OCI-LY3 (cell line): ENCODE results near the gene DAGLA.

Experiments used
- H2AFZ ChIP-seq: fragments of 200-600, 300-600 bp; shearing (Covaris generic); 2 replicates; pipeline ENCODE4 v1.6.0; 2014; ENCODE audit warnings: antibody characterized with exemption, low read depth, low read length
- H3K27ac ChIP-seq: fragments of 200-600, 300-600 bp; sonication (generic); 2 replicates; pipeline ENCODE4 v1.5.1; 2014; ENCODE audit warnings: mild to moderate bottlenecking, low read length, moderate library complexity, mixed read lengths
- H3K27me3 ChIP-seq: fragments of 200-600, 300-600 bp; sonication (generic); 2 replicates; pipeline ENCODE4 v1.6.1; 2014; ENCODE audit warnings: low read depth, low read length, mixed read lengths
- H3K36me3 ChIP-seq: fragments of 200-600, 300-600 bp; sonication (generic); replicated peaks from 2 replicates; pipeline ENCODE3; 2014; ENCODE audit warnings: low read depth, low read length, mixed read lengths
- H3K4me1 ChIP-seq: fragments of 300-600, 200-600 bp; sonication (generic); 2 replicates; pipeline ENCODE4 v1.6.1; 2014; ENCODE audit warnings: low read length, mixed read lengths
- H3K4me2 ChIP-seq: fragments of 200-600, 300-600 bp; sonication (generic); 2 replicates; pipeline ENCODE4 v1.6.1; 2014; ENCODE audit warnings: low read length, mixed read lengths
- H3K4me3 ChIP-seq: fragments of 300-600, 200-600 bp; sonication (generic); 2 replicates; pipeline ENCODE4 v1.5.1; 2014; ENCODE audit warnings: antibody characterized with exemption, mild to moderate bottlenecking, low read length, moderate library complexity
- H3K79me2 ChIP-seq: fragments of 300-600, 200-600 bp; shearing (Covaris generic); 2 replicates; pipeline ENCODE4 v1.6.1; 2014; ENCODE audit warnings: mild to moderate bottlenecking, low read length, mixed read lengths
- H3K9ac ChIP-seq: fragments of 300-600, 200-600 bp; shearing (Covaris generic); 2 replicates; pipeline ENCODE4 v1.6.0; 2014; ENCODE audit warnings: mild to moderate bottlenecking, low read length, moderate library complexity
- H3K9me3 ChIP-seq: fragments of 200-600, 300-600 bp; shearing (Covaris generic); 2 replicates; pipeline ENCODE4 v1.6.1; 2014; ENCODE audit warnings: low read length, mixed read lengths; ENCODE audit not compliant: insufficient read depth
- H4K20me1 ChIP-seq: fragments of 200-600, 300-600 bp; sonication (generic); 2 replicates; pipeline ENCODE4 v1.6.1; 2016; ENCODE audit warnings: low read length, mixed read lengths; ENCODE audit not compliant: insufficient read depth
- CTCF ChIP-seq: fragments of 200-600, 300-600 bp; sonication (generic); IDR thresholded peaks from 2 replicates; pipeline ENCODE4 v1.5.1; 2014; ENCODE audit warnings: antibody characterized with exemption, low read length, low read depth
- EZH2phosphoT487 ChIP-seq: fragments of 200-600 bp; shearing (Covaris generic); IDR thresholded peaks from 2 replicates; pipeline ENCODE4 v1.6.1; 2018; ENCODE audit warnings: antibody characterized with exemption, mixed run types, low read depth

DAGLA gene

GRCh38 chr11:61754534-61755482 lies 74.6 kb downstream of the DAGLA start:
- H3K36me3 ChIP-seq: no peaks in the 10 kb centered on the region
- no peak for TF ChIP-seq CTCF
- TF ChIP-seq EZH2phosphoT487: no peak
- H3K4me2 ChIP-seq: no peak overlapping the region
- no peaks in the 10 kb centered on the region for H3K4me1 ChIP-seq
- no peaks in the 10 kb centered on the region for H3K79me2 ChIP-seq
- no peak overlapping the region for H2AFZ ChIP-seq
- H3K27me3 ChIP-seq: no peaks in the 10 kb centered on the region; the same call in 1 of the 2 replicates
- no peak overlapping the region for H3K27ac ChIP-seq
- no peak overlapping the region for H3K4me3 ChIP-seq
- H4K20me1 ChIP-seq: no peaks in the 10 kb centered on the region
- H3K9me3 ChIP-seq: no peaks in the 10 kb centered on the region
- H3K9ac ChIP-seq: no peak overlapping the region

- Histone ChIP-seq H3K4me3 (no peak overlapping the region), H3K79me2 (no peaks in the 10 kb centered on the region)
Measured at GRCh38 chr11:61756147-61756451, 75.9 kb downstream of the DAGLA start.

GRCh38 chr11:61756452-61757212 lies 76.4 kb downstream of the DAGLA start:
- no peaks in the 10 kb centered on the region for H4K20me1 ChIP-seq
- H3K27me3 ChIP-seq: no peaks in the 10 kb centered on the region
- H3K4me3 ChIP-seq: no peak overlapping the region
- H3K4me2 ChIP-seq: no peak overlapping the region
- no peak overlapping the region for H3K27ac ChIP-seq
- no peak overlapping the region for H2AFZ ChIP-seq
- H3K36me3 ChIP-seq: no peaks in the 10 kb centered on the region
- H3K79me2 ChIP-seq: no peaks in the 10 kb centered on the region
- no peak for TF ChIP-seq EZH2phosphoT487
- TF ChIP-seq CTCF: no peak
- no peak overlapping the region for H3K9ac ChIP-seq
- H3K4me1 ChIP-seq: no peaks in the 10 kb centered on the region
- no peaks in the 10 kb centered on the region for H3K9me3 ChIP-seq

More at GRCh38 chr11:61756147-61756451, 75.9 kb downstream of the DAGLA start:
- Histone ChIP-seq H3K27ac (no peak overlapping the region), H4K20me1 (no peaks in the 10 kb centered on the region), H3K36me3 (no peaks in the 10 kb centered on the region), H3K4me1 (no peaks in the 10 kb centered on the region), H3K4me2 (no peak overlapping the region), H3K27me3 (no peaks in the 10 kb centered on the region), H2AFZ (no peak overlapping the region), H3K9ac (no peak overlapping the region), H3K9me3 (no peaks in the 10 kb centered on the region)
- TF ChIP-seq EZH2phosphoT487 (no peak), CTCF (no peak)

GRCh38 chr11:61757213-61757862 lies 77.1 kb downstream of the DAGLA start:
- no peaks in the 10 kb centered on the region for H3K4me1 ChIP-seq
- no peak overlapping the region for H3K4me2 ChIP-seq
- no peaks in the 10 kb centered on the region for H3K27me3 ChIP-seq
- H3K9ac ChIP-seq: no peak overlapping the region
- TF ChIP-seq CTCF (no peak), EZH2phosphoT487 (no peak)
- no peaks in the 10 kb centered on the region for H4K20me1 ChIP-seq
- H3K36me3 ChIP-seq: no peaks in the 10 kb centered on the region
- no peaks in the 10 kb centered on the region for H3K9me3 ChIP-seq
- no peak overlapping the region for H3K4me3 ChIP-seq
- no peak overlapping the region for H3K27ac ChIP-seq
- no peak overlapping the region for H2AFZ ChIP-seq
- no peaks in the 10 kb centered on the region for H3K79me2 ChIP-seq
